Neural cell (in vitro differentiated cells): ENCODE data around the gene PPM1H.

Experiments used
- CTCF ChIP-seq: fragments of 450-650 bp; IDR thresholded peaks from 2 replicates; pipeline ENCODE4 v1.5.1; 2014; ENCODE audit warnings: antibody characterized with exemption, mild to moderate bottlenecking, moderate library complexity; ENCODE audit not compliant: poor library complexity, severe bottlenecking
- POLR2AphosphoS5 ChIP-seq: IDR thresholded peaks from 2 replicates; pipeline ENCODE4 v1.6.1; 2012

GRCh38 chr12:62694632-62695031 is 240.3 kb downstream of the PPM1H start:
- TF ChIP-seq POLR2AphosphoS5 = no peak
- no peak for TF ChIP-seq CTCF
